Kidney epithelial cell (primary cell): ENCODE data around the gene PSMB11. TPM values are rescaled to one million over a fixed set of nuclear protein-coding genes. Genes with fewer than 3 reads are reported as not detected.

Experiments used
- DNase-seq: peaks from one replicate; pipeline ENCODE4 v3.0.0-alpha.2; 2010; ENCODE audit warnings: low read depth
- H3K27me3 ChIP-seq: 2 replicates; pipeline ENCODE4 v1.6.0; 2011; ENCODE audit warnings: low read length; ENCODE audit not compliant: control insufficient read depth, insufficient read depth
- H3K36me3 ChIP-seq: 2 replicates; pipeline ENCODE4 v1.5.1; 2011; ENCODE audit warnings: low read length; ENCODE audit not compliant: control insufficient read depth, insufficient read depth
- H3K4me3 ChIP-seq: 2 replicates; pipeline ENCODE4 v1.5.1; 2011; ENCODE audit warnings: low read depth, mild to moderate bottlenecking, control low read depth, low read length
- total RNA-seq: library from RNA; depleted of rRNA; stranded (reverse); fragments of >200 nt; gene quantifications from 2 replicates; pipeline ENCODE4 v1.2.3, GENCODE V29; 2015
- TF ChIP-seq, protein P1 (sequence below): IDR thresholded peaks from 2 replicates; pipeline ENCODE4 v1.5.1; 2011; ENCODE audit warnings: mild to moderate bottlenecking, moderate library complexity, low read length, control low read depth, inconsistent platforms; ENCODE audit not compliant: insufficient read depth, poor library complexity, severe bottlenecking

Gene PSMB11
- total RNA-seq, 1 donor from 2014 or later, result not detected

DNA sequence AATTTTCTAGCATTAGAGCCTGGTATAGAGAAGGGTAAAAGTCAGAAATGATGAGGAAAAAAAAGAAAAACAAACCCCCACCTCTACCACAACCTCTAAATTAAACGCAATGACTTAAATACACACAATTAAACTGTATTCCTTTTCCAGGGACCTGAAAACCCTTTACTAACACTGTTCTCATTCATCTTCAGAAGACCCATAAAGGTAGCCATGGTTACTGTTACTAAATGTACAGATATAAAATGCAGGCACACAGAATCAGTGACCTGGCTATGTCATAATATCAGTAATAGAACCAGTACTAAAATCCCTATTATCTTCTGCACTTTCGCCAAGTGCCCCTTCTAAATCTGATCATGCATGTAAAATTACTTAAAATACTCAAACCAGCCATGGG, 51.5 kb downstream of the PSMB11 start:
- Histone ChIP-seq H3K27me3 (no peaks in the 10 kb centered on the region), H3K4me3 (peak overlapping the region; percentile 90), H3K36me3 (peaks cover 1% of the 10 kb centered on the region)
- TF ChIP-seq, protein P1, sequence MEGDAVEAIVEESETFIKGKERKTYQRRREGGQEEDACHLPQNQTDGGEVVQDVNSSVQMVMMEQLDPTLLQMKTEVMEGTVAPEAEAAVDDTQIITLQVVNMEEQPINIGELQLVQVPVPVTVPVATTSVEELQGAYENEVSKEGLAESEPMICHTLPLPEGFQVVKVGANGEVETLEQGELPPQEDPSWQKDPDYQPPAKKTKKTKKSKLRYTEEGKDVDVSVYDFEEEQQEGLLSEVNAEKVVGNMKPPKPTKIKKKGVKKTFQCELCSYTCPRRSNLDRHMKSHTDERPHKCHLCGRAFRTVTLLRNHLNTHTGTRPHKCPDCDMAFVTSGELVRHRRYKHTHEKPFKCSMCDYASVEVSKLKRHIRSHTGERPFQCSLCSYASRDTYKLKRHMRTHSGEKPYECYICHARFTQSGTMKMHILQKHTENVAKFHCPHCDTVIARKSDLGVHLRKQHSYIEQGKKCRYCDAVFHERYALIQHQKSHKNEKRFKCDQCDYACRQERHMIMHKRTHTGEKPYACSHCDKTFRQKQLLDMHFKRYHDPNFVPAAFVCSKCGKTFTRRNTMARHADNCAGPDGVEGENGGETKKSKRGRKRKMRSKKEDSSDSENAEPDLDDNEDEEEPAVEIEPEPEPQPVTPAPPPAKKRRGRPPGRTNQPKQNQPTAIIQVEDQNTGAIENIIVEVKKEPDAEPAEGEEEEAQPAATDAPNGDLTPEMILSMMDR, result no peak
- no peak for DNase-seq

Other genes starting within 250 kb of the PSMB11 start
- gene SLC7A7, start 226.8 kb upstream of the PSMB11 start, total RNA-seq, result 6.8 and 10.0 TPM in 2 replicates
- 102 and 362 TPM in 2 replicates for gene MRPL52, start 212.3 kb upstream of the PSMB11 start, total RNA-seq
- gene MMP14, start 205.6 kb upstream of the PSMB11 start, total RNA-seq, result 650 and 669 TPM in 2 replicates
- gene LRP10, start 170.5 kb upstream of the PSMB11 start, total RNA-seq, result 124 and 150 TPM in 2 replicates
- gene REM2, start 159.0 kb upstream of the PSMB11 start, total RNA-seq, result 0.48 and 1.2 TPM in 2 replicates
- gene RBM23, start 123.1 kb upstream of the PSMB11 start, total RNA-seq, result 96.1 and 146 TPM in 2 replicates
- 94.0 and 107 TPM in 2 replicates for gene PRMT5, start 112.8 kb upstream of the PSMB11 start, total RNA-seq
- gene HAUS4, start 85.1 kb upstream of the PSMB11 start, total RNA-seq, result 31.7 and 36.5 TPM in 2 replicates
- 87.2 and 90.8 TPM in 2 replicates for gene AJUBA, start 59.7 kb upstream of the PSMB11 start, total RNA-seq
- gene C14orf93, start 32.1 kb upstream of the PSMB11 start, total RNA-seq, result 8.4 and 9.7 TPM in 2 replicates
- 199 and 244 TPM in 2 replicates for gene PSMB5, start 7.3 kb upstream of the PSMB11 start, total RNA-seq
- gene CDH24, start 15.3 kb downstream of the PSMB11 start, total RNA-seq, result 5.9 and 7.0 TPM in 2 replicates
- gene ACIN1, start 52.9 kb downstream of the PSMB11 start, total RNA-seq, result 72.6 and 83.4 TPM in 2 replicates
- 27.5 and 33.3 TPM in 2 replicates for gene C14orf119, start 53.3 kb downstream of the PSMB11 start, total RNA-seq
- not detected in 2 replicates for gene CIROP, start 62.8 kb downstream of the PSMB11 start, total RNA-seq
- not detected in 2 replicates for gene CEBPE, start 77.0 kb downstream of the PSMB11 start, total RNA-seq
- 2.3 and 3.5 TPM in 2 replicates for gene SLC7A8, start 141.4 kb downstream of the PSMB11 start, total RNA-seq
- gene RNF212B, start 195.7 kb downstream of the PSMB11 start, total RNA-seq, result not detected in 2 replicates
- gene HOMEZ, start 243.9 kb downstream of the PSMB11 start, total RNA-seq, result 11.9 and 24.3 TPM in 2 replicates